WTC11 (cell line): ENCODE measurements around the gene FKBP5. TPM values are rescaled to one million over a fixed set of nuclear protein-coding genes. Genes with fewer than 3 reads are reported as not detected.

Experiments
- ATAC-seq: fragments of 200-7000 bp; cut with Tn5 transposase; 2 replicates; pipeline ENCODE4 v1.10.0; 2021; ENCODE audit warnings: mild to moderate bottlenecking, moderate library complexity
- CTCF ChIA-PET: fragments of 300-600 bp; sonication (Branson Sonifier 250); formaldehyde crosslinking; loops from one replicate; lab custom pipeline; 2021; ENCODE audit warnings: antibody characterized with exemption; lab: Charles Lee
- POLR2A ChIA-PET: fragments of 350-600 bp; sonication (Branson Sonifier 250); formaldehyde crosslinking; loops from one replicate; lab custom pipeline; 2021; ENCODE audit warnings: antibody characterized with exemption; lab: Charles Lee
- DNase-seq: peaks from one replicate; pipeline ENCODE4 v3.0.0; 2021; ENCODE audit warnings: low spot score
- H3K27ac Mint-ChIP-seq: 2 replicates; pipeline ENCODE4 v1.8.0; 2021; ENCODE audit warnings: mixed read lengths
- H3K27me3 Mint-ChIP-seq: 2 replicates; pipeline ENCODE4 v1.8.0; 2021; ENCODE audit warnings: low read depth, mild to moderate bottlenecking, moderate library complexity, mixed read lengths
- H3K36me3 Mint-ChIP-seq: 2 replicates; pipeline ENCODE4 v1.8.0; 2021; ENCODE audit warnings: mixed read lengths
- H3K4me1 Mint-ChIP-seq: 2 replicates; pipeline ENCODE4 v1.8.0; 2022; ENCODE audit warnings: mixed read lengths
- H3K4me3 Mint-ChIP-seq: 2 replicates; pipeline ENCODE4 v1.8.0; 2021; ENCODE audit warnings: mild to moderate bottlenecking, moderate library complexity, mixed read lengths
- H3K9me3 Mint-ChIP-seq: 2 replicates; pipeline ENCODE4 v1.8.0; 2021; ENCODE audit warnings: mixed read lengths
- ARID4B ChIP-seq: sonication (generic); formaldehyde crosslinking; IDR thresholded peaks from 2 replicates; pipeline ENCODE4 v1.8.0; 2023; ENCODE audit warnings: missing genetic modification reagents, mild to moderate bottlenecking, borderline replicate concordance
- CBFB ChIP-seq: sonication (generic); formaldehyde crosslinking; IDR thresholded peaks from 2 replicates; pipeline ENCODE4 v1.8.1; 2022; ENCODE audit warnings: mild to moderate bottlenecking, low read depth, missing genetic modification reagents
- CREB1 ChIP-seq: sonication (generic); formaldehyde crosslinking; IDR thresholded peaks from 2 replicates; pipeline ENCODE4 v1.8.0; 2023; ENCODE audit warnings: mild to moderate bottlenecking, missing genetic modification reagents
- ELF4 ChIP-seq: sonication (generic); formaldehyde crosslinking; IDR thresholded peaks from 2 replicates; pipeline ENCODE4 v1.8.1; 2022; ENCODE audit warnings: low read depth, mild to moderate bottlenecking, moderate library complexity, missing genetic modification reagents
- FOXP1 ChIP-seq: sonication (generic); formaldehyde crosslinking; IDR thresholded peaks from 2 replicates; pipeline ENCODE4 v1.8.0; 2022; ENCODE audit warnings: missing genetic modification reagents, mild to moderate bottlenecking, moderate library complexity, borderline replicate concordance
- IRF2 ChIP-seq: sonication (generic); formaldehyde crosslinking; IDR thresholded peaks from 2 replicates; pipeline ENCODE4 v1.8.0; 2022; ENCODE audit warnings: low read depth, missing genetic modification reagents, borderline replicate concordance
- NFYB ChIP-seq: sonication (generic); formaldehyde crosslinking; conservative IDR thresholded peaks from 2 replicates; pipeline ENCODE4 v1.8.0; 2022; ENCODE audit warnings: low read depth, missing genetic modification reagents
- PRDM15 ChIP-seq: sonication (generic); formaldehyde crosslinking; IDR thresholded peaks from 2 replicates; pipeline ENCODE4 v1.8.0; 2022; ENCODE audit warnings: missing genetic modification reagents
- TEAD4 ChIP-seq: sonication (generic); formaldehyde crosslinking; IDR thresholded peaks from 2 replicates; pipeline ENCODE4 v1.8.0; 2022; ENCODE audit warnings: mild to moderate bottlenecking, missing genetic modification reagents
- USF2 ChIP-seq: sonication (generic); formaldehyde crosslinking; IDR thresholded peaks from 2 replicates; pipeline ENCODE4 v1.8.1; 2023; ENCODE audit warnings: mild to moderate bottlenecking, missing genetic modification reagents, moderate library complexity
- ZNF416 ChIP-seq: fragments of 250-450 bp; sonication (Bioruptor Pico); IDR thresholded peaks from 2 replicates; pipeline ENCODE4 v1.9.0; 2021; ENCODE audit warnings: mild to moderate bottlenecking, inconsistent platforms
- ZNF425 ChIP-seq: fragments of 250-450 bp; sonication (Bioruptor Pico); conservative IDR thresholded peaks from 2 replicates; pipeline ENCODE4 v1.9.0; 2021; ENCODE audit warnings: mild to moderate bottlenecking
- ZNF532 ChIP-seq: fragments of 250-450 bp; sonication (Bioruptor Pico); IDR thresholded peaks from 2 replicates; pipeline ENCODE4 v1.9.0; 2021; ENCODE audit warnings: mild to moderate bottlenecking, borderline replicate concordance
- total RNA-seq: library from RNA; stranded (reverse); gene quantifications from 3 replicates; pipeline ENCODE4 v1.2.3, GENCODE V29; 2021
- TF ChIP-seq, protein P1 (sequence below): sonication (generic); formaldehyde crosslinking; conservative IDR thresholded peaks from 2 replicates; pipeline ENCODE4 v1.8.1; 2022; ENCODE audit warnings: mild to moderate bottlenecking, missing genetic modification reagents
- TF ChIP-seq, protein P2 (sequence below): sonication (generic); formaldehyde crosslinking; IDR thresholded peaks from 2 replicates; pipeline ENCODE4 v1.8.1; 2023; ENCODE audit warnings: mild to moderate bottlenecking, moderate library complexity, missing genetic modification reagents

Gene FKBP5
- total RNA-seq, 1 experiment from 2014 or later: 27.2 TPM

DNA sequence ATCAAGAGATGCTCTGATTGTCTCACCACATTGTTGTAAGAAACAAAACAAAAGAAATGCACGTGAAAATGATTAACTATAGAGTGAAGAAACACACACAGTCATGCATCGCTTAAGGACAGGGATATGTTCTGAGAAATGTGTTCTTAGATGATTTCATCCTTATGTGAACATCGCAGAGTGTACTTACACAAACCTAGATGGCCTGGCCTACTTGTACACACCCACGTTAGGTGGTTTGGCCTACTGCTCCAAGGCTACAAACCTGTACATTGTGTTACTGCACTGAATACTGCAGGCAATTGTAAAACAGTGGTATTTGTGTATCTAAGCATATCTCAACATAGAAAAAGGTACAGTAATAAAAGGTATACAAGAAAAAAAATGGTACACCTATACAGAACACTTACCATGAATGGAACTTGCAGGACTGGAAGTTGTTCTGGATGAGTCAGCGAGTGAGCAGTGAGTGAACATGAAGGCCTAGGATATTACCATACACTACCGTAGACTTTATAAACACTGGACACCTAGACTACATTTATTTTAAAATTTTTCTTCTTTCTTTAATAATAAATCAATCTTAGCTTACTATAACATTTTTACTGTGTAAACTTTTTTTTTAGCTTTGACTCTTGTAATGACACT is 48.6 kb downstream of the FKBP5 start:
- POLR2A ChIA-PET: no interaction called here
- no peak for DNase-seq
- ATAC-seq: no peak
- Mint-ChIP-seq H3K27me3 (no peaks in the 10 kb centered on the region), H3K4me1 (peaks cover 17% of the 10 kb centered on the region), H3K4me3 (no peak overlapping the region), H3K9me3 (no peaks in the 10 kb centered on the region), H3K36me3 (peaks cover 11% of the 10 kb centered on the region), H3K27ac (no peak overlapping the region)
- TF ChIP-seq CREB1 (CRISPR knock-in tag) (no peak), ZNF416 (CRISPR knock-in tag) (no peak), IRF2 (CRISPR knock-in tag) (no peak), ZNF532 (CRISPR knock-in tag) (no peak), FOXP1 (no peak), USF2 (CRISPR knock-in tag) (no peak), TEAD4 (CRISPR knock-in tag) (no peak), ARID4B (no peak), NFYB (CRISPR knock-in tag) (no peak)
- TF ChIP-seq, protein P1, sequence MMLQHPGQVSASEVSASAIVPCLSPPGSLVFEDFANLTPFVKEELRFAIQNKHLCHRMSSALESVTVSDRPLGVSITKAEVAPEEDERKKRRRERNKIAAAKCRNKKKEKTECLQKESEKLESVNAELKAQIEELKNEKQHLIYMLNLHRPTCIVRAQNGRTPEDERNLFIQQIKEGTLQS (CRISPR knock-in tag): no peak
- TF ChIP-seq, protein P2, sequence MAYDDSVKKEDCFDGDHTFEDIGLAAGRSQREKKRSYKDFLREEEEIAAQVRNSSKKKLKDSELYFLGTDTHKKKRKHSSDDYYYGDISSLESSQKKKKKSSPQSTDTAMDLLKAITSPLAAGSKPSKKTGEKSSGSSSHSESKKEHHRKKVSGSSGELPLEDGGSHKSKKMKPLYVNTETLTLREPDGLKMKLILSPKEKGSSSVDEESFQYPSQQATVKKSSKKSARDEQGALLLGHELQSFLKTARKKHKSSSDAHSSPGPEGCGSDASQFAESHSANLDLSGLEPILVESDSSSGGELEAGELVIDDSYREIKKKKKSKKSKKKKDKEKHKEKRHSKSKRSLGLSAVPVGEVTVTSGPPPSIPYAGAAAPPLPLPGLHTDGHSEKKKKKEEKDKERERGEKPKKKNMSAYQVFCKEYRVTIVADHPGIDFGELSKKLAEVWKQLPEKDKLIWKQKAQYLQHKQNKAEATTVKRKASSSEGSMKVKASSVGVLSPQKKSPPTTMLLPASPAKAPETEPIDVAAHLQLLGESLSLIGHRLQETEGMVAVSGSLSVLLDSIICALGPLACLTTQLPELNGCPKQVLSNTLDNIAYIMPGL (CRISPR knock-in tag): no peak
- CTCF ChIA-PET: no interaction called here

DNA sequence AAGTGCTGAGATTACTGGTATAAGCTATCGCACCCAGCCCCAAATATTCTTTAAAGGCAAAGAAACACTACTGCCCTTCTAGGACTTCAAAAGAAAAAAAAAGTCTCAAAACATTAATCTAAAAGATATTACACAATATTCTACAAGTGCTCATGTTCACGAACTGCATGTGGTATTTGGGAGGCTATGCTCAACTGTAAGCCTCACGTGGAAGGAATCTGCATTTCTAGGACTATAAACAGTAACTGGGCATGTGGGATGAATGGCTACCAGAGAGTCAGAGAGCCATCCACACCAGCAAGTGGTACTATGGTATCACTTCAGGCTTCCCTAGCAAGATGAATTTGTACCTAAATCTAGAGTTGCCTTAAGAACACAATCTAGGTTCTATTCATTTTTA is 50.0 kb downstream of the FKBP5 start:
- Mint-ChIP-seq H3K27me3 (no peaks in the 10 kb centered on the region), H3K9me3 (no peaks in the 10 kb centered on the region), H3K4me3 (no peak overlapping the region), H3K4me1 (peaks cover 12% of the 10 kb centered on the region), H3K27ac (no peak overlapping the region), H3K36me3 (peaks cover 11% of the 10 kb centered on the region)
- CTCF ChIA-PET: interaction anchor here (1.5 kb wide), 1 partner anchor 116 kb away, joined by 4 read pairs; no protein-coding TSS in a partner anchor
- no peak for DNase-seq
- ATAC-seq: no peak
- POLR2A ChIA-PET: no interaction called here
- TF ChIP-seq ELF4 (no peak), PRDM15 (CRISPR knock-in tag) (no peak), CREB1 (CRISPR knock-in tag) (no peak), CBFB (CRISPR knock-in tag) (no peak), ZNF425 (CRISPR knock-in tag) (no peak)
